Measurements from ENCODE around the gene SRSF10.

SRSF10 gene

DNA sequence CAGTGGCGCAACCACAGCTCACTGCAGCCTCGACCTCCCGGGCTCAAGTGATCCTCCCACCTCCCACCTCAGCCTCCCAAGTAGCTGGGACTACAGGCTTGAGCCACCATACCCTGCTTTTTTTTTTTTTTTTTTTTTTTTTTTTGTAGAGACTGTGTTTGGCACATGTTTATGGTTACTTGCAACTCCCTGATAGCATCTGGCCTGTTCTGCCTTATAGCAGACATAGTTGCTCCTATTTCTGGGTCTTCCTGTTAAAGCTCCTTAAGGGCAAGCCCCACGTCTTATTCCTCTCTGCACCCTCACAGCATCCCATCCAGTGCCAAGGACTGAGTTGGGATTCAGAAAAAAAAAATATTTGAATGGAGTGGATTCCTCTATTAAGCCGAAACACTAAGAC, 49.9 kb downstream of the SRSF10 start:
- peak overlapping the region; percentile 45 for H3K4me2 ChIP-seq (ENCODE audit: low read depth, low read length, poor library complexity, severe bottlenecking)
- H3K9me3 ChIP-seq (ENCODE audit: insufficient read depth, low read length) = no peaks in the 10 kb centered on the region
- no peaks in the 10 kb centered on the region for H3K36me3 ChIP-seq (ENCODE audit: low read length)
- H3K27me3 ChIP-seq (ENCODE audit: low read length) = no peaks in the 10 kb centered on the region
- TF ChIP-seq EZH2phosphoT487 (conservative IDR thresholded peaks at IDR 0.05; ENCODE audit: low read length) = no peak
- TF ChIP-seq, protein P1, sequence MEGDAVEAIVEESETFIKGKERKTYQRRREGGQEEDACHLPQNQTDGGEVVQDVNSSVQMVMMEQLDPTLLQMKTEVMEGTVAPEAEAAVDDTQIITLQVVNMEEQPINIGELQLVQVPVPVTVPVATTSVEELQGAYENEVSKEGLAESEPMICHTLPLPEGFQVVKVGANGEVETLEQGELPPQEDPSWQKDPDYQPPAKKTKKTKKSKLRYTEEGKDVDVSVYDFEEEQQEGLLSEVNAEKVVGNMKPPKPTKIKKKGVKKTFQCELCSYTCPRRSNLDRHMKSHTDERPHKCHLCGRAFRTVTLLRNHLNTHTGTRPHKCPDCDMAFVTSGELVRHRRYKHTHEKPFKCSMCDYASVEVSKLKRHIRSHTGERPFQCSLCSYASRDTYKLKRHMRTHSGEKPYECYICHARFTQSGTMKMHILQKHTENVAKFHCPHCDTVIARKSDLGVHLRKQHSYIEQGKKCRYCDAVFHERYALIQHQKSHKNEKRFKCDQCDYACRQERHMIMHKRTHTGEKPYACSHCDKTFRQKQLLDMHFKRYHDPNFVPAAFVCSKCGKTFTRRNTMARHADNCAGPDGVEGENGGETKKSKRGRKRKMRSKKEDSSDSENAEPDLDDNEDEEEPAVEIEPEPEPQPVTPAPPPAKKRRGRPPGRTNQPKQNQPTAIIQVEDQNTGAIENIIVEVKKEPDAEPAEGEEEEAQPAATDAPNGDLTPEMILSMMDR (IDR thresholded peaks at IDR 0.05; ENCODE audit: insufficient read depth, low read length, poor library complexity, severe bottlenecking) = no peak
- no peak overlapping the region for H3K4me3 ChIP-seq (ENCODE audit: insufficient read depth, low read length, poor library complexity, severe bottlenecking)
- H3F3A ChIP-seq (ENCODE audit: insufficient read depth) = peaks cover 14% of the 10 kb centered on the region; the same call in 1 of the 2 replicates
- no peaks in the 10 kb centered on the region for H3K79me2 ChIP-seq (ENCODE audit: insufficient read depth, low read length)
- H3K9me2 ChIP-seq (replicated peaks; ENCODE audit: insufficient read depth, low read length) = no peaks in the 10 kb centered on the region
- H2AFZ ChIP-seq (ENCODE audit: low read depth, low read length, severe bottlenecking) = no peak overlapping the region
- no peaks in the 10 kb centered on the region for H4K20me1 ChIP-seq (ENCODE audit: low read depth, low read length)
- no peak overlapping the region for H3K9ac ChIP-seq (ENCODE audit: low read length)
- no peak overlapping the region for H3K27ac ChIP-seq (ENCODE audit: low read depth, low read length)

DNA sequence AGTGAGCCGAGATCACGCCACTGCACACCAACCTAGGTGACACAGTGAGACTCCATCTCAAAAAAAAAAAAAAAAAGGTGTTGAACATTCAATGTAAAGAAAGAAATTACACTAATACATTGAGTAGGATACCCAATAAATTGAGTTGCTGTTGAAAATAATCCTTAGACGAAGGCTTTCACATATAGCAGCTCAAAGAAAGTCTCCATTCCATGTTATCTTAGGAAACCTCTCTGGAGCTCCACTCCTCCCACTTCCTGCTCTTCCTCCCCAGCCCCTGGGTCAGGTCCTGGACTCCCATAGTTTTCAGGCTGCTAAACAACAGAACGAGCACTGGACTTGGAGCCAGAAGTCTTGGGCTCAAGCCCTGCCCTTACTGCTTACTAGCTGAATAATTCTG, 51.3 kb downstream of the SRSF10 start:
- H3K9ac ChIP-seq (ENCODE audit: low read length) = no peak overlapping the region
- TF ChIP-seq EZH2phosphoT487 (conservative IDR thresholded peaks at IDR 0.05; ENCODE audit: low read length) = no peak
- TF ChIP-seq, protein P1 (IDR thresholded peaks at IDR 0.05; ENCODE audit: insufficient read depth, low read length, poor library complexity, severe bottlenecking) = no peak
- H3K36me3 ChIP-seq (ENCODE audit: low read length) = no peaks in the 10 kb centered on the region
- H3K27ac ChIP-seq (ENCODE audit: low read depth, low read length) = no peak overlapping the region
- peaks cover 14% of the 10 kb centered on the region; the same call in 1 of the 2 replicates for H3F3A ChIP-seq (ENCODE audit: insufficient read depth)
- H3K79me2 ChIP-seq (ENCODE audit: insufficient read depth, low read length) = no peaks in the 10 kb centered on the region
- no peak overlapping the region for H2AFZ ChIP-seq (ENCODE audit: low read depth, low read length, severe bottlenecking)
- H4K20me1 ChIP-seq (ENCODE audit: low read depth, low read length) = no peaks in the 10 kb centered on the region
- H3K4me2 ChIP-seq (ENCODE audit: low read depth, low read length, poor library complexity, severe bottlenecking) = no peak overlapping the region
- no peaks in the 10 kb centered on the region for H3K9me3 ChIP-seq (ENCODE audit: insufficient read depth, low read length)
- H3K4me3 ChIP-seq (ENCODE audit: insufficient read depth, low read length, poor library complexity, severe bottlenecking) = no peak overlapping the region
- H3K27me3 ChIP-seq (ENCODE audit: low read length) = no peaks in the 10 kb centered on the region
- H3K9me2 ChIP-seq (replicated peaks; ENCODE audit: insufficient read depth, low read length) = no peaks in the 10 kb centered on the region

DNA sequence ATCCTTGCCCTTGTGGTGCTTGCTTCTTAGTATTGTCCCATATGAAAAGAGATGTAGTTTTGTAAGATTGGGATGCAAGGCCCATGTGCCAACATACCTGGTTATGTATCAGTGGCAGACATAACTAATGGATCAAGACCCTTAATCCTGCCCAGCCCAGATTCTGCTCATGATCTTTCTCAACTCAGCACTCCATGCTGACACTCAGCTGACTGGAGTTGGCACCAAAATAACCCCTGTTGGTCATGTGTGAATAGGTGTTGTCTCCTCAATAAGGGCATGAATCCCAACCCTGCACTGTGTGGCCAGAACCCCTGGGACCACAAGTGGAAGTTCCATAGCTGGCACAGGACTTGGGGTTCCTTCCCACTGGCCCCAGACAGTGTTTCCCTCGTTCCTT, 53.0 kb downstream of the SRSF10 start:
- no peak for TF ChIP-seq EZH2phosphoT487 (conservative IDR thresholded peaks at IDR 0.05; ENCODE audit: low read length)
- TF ChIP-seq, protein P1 (IDR thresholded peaks at IDR 0.05; ENCODE audit: insufficient read depth, low read length, poor library complexity, severe bottlenecking) = no peak
- Histone ChIP-seq H3K9me3 (ENCODE audit: insufficient read depth, low read length) (no peaks in the 10 kb centered on the region), H3K9me2 (replicated peaks; ENCODE audit: insufficient read depth, low read length) (no peaks in the 10 kb centered on the region), H3K4me2 (ENCODE audit: low read depth, low read length, poor library complexity, severe bottlenecking) (no peak overlapping the region), H3K4me3 (ENCODE audit: insufficient read depth, low read length, poor library complexity, severe bottlenecking) (no peak overlapping the region), H3K36me3 (ENCODE audit: low read length) (no peaks in the 10 kb centered on the region), H4K20me1 (ENCODE audit: low read depth, low read length) (no peaks in the 10 kb centered on the region), H3F3A (ENCODE audit: insufficient read depth) (peaks cover 8% of the 10 kb centered on the region; the same call in 1 of the 2 replicates), H3K27me3 (ENCODE audit: low read length) (no peaks in the 10 kb centered on the region), H2AFZ (ENCODE audit: low read depth, low read length, severe bottlenecking) (no peak overlapping the region), H3K9ac (ENCODE audit: low read length) (no peak overlapping the region), H3K79me2 (ENCODE audit: insufficient read depth, low read length) (no peaks in the 10 kb centered on the region), H3K27ac (ENCODE audit: low read depth, low read length) (no peak overlapping the region)

Data from SU-DHL-6 (cell line).